B cell (primary cell): ENCODE results near the gene WASF3. TPM values are rescaled to one million over a fixed set of nuclear protein-coding genes. Genes with fewer than 3 reads are reported as not detected.

Experiments used
- ATAC-seq: fragments of 200-7000 bp; cut with Tn5 transposase; one replicate; pipeline ENCODE4 v1.10.0; 2021; ENCODE audit warnings: low read depth, mild to moderate bottlenecking, moderate number of reproducible peaks, moderate library complexity
- CTCF ChIA-PET: fragments of 350-600 bp; sonication (Branson Sonifier 250); formaldehyde crosslinking; loops from one replicate; lab custom pipeline; 2021; ENCODE audit warnings: antibody characterized with exemption, inconsistent platforms; lab: Charles Lee
- POLR2A ChIA-PET: fragments of 350-600 bp; sonication (Branson Sonifier 250); formaldehyde crosslinking; loops from one replicate; lab custom pipeline; 2021; ENCODE audit warnings: antibody characterized with exemption; lab: Charles Lee
- DNase-seq: peaks from one replicate; pipeline ENCODE4 v3.0.0; 2013
- H2AFZ ChIP-seq: 2 replicates; pipeline ENCODE4 v1.6.1; 2012; ENCODE audit warnings: mild to moderate bottlenecking, low read depth, low read length; ENCODE audit not compliant: insufficient read depth, poor library complexity, severe bottlenecking
- H3K27ac ChIP-seq, 2 donors: 1 replicate in 1 of 2; 2 replicates in 1 of 2; pipeline ENCODE4 v1.5.1; 2012 to 2013; ENCODE audit warnings: low read length in 2 of 2, mild to moderate bottlenecking in 2 of 2, moderate library complexity in 1 of 2
- H3K27me3 ChIP-seq, 4 experiments: fragments of 200-600 bp in 1 of 4; sonication (generic) in 1 of 4; replicated peaks in 1 of 4; 1 replicate in 2 of 4; 2 replicates in 2 of 4; pipeline versions ENCODE4 v1.6.1 to v1.7.0; 2013 to 2016; ENCODE audit warnings: low read length in 3 of 4, mild to moderate bottlenecking in 2 of 4, mixed read lengths in 1 of 4, moderate library complexity in 1 of 4; ENCODE audit not compliant: insufficient read depth in 4 of 4, control insufficient read depth in 3 of 4; ENCODE audit errors: control extremely low read depth in 1 of 4
- H3K36me3 ChIP-seq, 2 experiments: replicated peaks in 1 of 2; 1 replicate in 1 of 2; 2 replicates in 1 of 2; pipeline versions ENCODE4 v1.6.1 to v1.7.1; 2013; ENCODE audit warnings: low read length in 1 of 2; ENCODE audit not compliant: insufficient read depth in 2 of 2, control insufficient read depth in 1 of 2; ENCODE audit errors: control extremely low read depth in 1 of 2, extremely low read depth in 1 of 2
- H3K4me1 ChIP-seq, 2 donors: fragments of 200-600 bp in 1 of 2; sonication (generic) in 1 of 2; 1 replicate in 1 of 2; 2 replicates in 1 of 2; pipeline versions ENCODE4 v1.5.1 to v1.6.1; 2013 to 2017; ENCODE audit warnings: low read length in 2 of 2; ENCODE audit not compliant: control insufficient read depth in 2 of 2, insufficient read depth in 2 of 2
- H3K4me2 ChIP-seq: replicated peaks from 2 replicates; pipeline ENCODE3; 2012; ENCODE audit warnings: mild to moderate bottlenecking, low read depth, low read length; ENCODE audit not compliant: poor library complexity, severe bottlenecking
- H3K4me3 ChIP-seq, 5 experiments: fragments of 200-600 bp in 1 of 5; sonication (generic) in 1 of 5; 1 replicate in 3 of 5; 2 replicates in 2 of 5; pipeline versions ENCODE4 v1.5.1 to v1.7.0; 2011 to 2016; ENCODE audit warnings: low read length in 4 of 5, mild to moderate bottlenecking in 4 of 5, low read depth in 2 of 5, control low read depth in 1 of 5, moderate library complexity in 1 of 5; ENCODE audit not compliant: insufficient read depth in 1 of 5; ENCODE audit errors: control extremely low read depth in 1 of 5, extremely low read depth in 1 of 5
- H3K79me2 ChIP-seq: fragments of 200-600 bp; sonication (generic); one replicate; pipeline ENCODE4 v1.6.0; 2016; ENCODE audit warnings: low read length; ENCODE audit not compliant: control insufficient read depth, insufficient read depth
- H3K9ac ChIP-seq: fragments of 200-600 bp; sonication (generic); 2 replicates; pipeline ENCODE4 v1.6.1; 2017; ENCODE audit warnings: mild to moderate bottlenecking, low read length, moderate library complexity
- H3K9me3 ChIP-seq, 3 donors: one replicate each; pipeline versions ENCODE4 v1.6.1 to v1.7.1; 2013; ENCODE audit warnings: low read length in 2 of 3; ENCODE audit not compliant: control insufficient read depth in 2 of 3, insufficient read depth in 1 of 3; ENCODE audit errors: control extremely low read depth in 1 of 3
- H4K20me1 ChIP-seq: 2 replicates; pipeline ENCODE4 v1.6.0; 2012; ENCODE audit warnings: mild to moderate bottlenecking, low read length; ENCODE audit not compliant: insufficient read depth, control insufficient read depth, poor library complexity, severe bottlenecking
- H3K27ac Mint-ChIP-seq: one replicate; pipeline ENCODE4 v1.8.0; 2021; ENCODE audit warnings: mixed read lengths
- H3K27me3 Mint-ChIP-seq: one replicate; pipeline ENCODE4 v1.8.0; 2021; ENCODE audit warnings: mixed read lengths
- H3K4me1 Mint-ChIP-seq: one replicate; pipeline ENCODE4 v1.8.0; 2021; ENCODE audit warnings: mixed read lengths
- H3K4me3 Mint-ChIP-seq: one replicate; pipeline ENCODE4 v1.8.0; 2021; ENCODE audit warnings: mixed read lengths
- H3K9me3 Mint-ChIP-seq: one replicate; pipeline ENCODE4 v1.8.0; 2022; ENCODE audit warnings: mixed read lengths; ENCODE audit not compliant: insufficient read depth
- EZH2 ChIP-seq: IDR thresholded peaks from 2 replicates; pipeline ENCODE4 v1.6.1; 2012; ENCODE audit warnings: borderline replicate concordance, low read depth, mild to moderate bottlenecking, moderate library complexity, low read length; ENCODE audit not compliant: insufficient read depth, poor library complexity, severe bottlenecking
- WGBS: methylation state at CpG from one replicate; pipeline ENCODE4 v1.1.5; 2013; ENCODE audit warnings: missing lambda C conversion rate; ENCODE audit not compliant: insufficient coverage; 5-methylcytosine and 5-hydroxymethylcytosine counted together
- intact Hi-C: fragments of 100-400 bp; cut with micrococcal nuclease; formaldehyde crosslinking; loops from one replicate; pipeline ENCODE4 v1.10.0; 2022
- polyA plus RNA-seq: library from polyadenylated mRNA; depleted of rRNA; stranded (reverse); fragments of >200 nt; gene quantifications from 2 replicates; pipeline ENCODE4 v1.2.3, GENCODE V29; 2012
- total RNA-seq, 2 donors: library from RNA; stranded (reverse); fragments of 120-200 nt in 1 of 2; gene quantifications; 1 replicate in 1 of 2; 2 replicates in 1 of 2; pipeline versions ENCODE4 v1.2.3 to v1.2.4, GENCODE V29; 2013 to 2022
- TF ChIP-seq, protein P1 (sequence below): fragments of 200-600 bp; IDR thresholded peaks from one replicate; pipeline ENCODE4 v1.8.0; 2022; ENCODE audit warnings: antibody characterized with exemption, mild to moderate bottlenecking

Gene WASF3
- total and polyA plus RNA-seq, 2 donors (not counting 1 experiment from before 2014, with no cell fraction given) = 0.18 to 0.89 TPM

DNA sequence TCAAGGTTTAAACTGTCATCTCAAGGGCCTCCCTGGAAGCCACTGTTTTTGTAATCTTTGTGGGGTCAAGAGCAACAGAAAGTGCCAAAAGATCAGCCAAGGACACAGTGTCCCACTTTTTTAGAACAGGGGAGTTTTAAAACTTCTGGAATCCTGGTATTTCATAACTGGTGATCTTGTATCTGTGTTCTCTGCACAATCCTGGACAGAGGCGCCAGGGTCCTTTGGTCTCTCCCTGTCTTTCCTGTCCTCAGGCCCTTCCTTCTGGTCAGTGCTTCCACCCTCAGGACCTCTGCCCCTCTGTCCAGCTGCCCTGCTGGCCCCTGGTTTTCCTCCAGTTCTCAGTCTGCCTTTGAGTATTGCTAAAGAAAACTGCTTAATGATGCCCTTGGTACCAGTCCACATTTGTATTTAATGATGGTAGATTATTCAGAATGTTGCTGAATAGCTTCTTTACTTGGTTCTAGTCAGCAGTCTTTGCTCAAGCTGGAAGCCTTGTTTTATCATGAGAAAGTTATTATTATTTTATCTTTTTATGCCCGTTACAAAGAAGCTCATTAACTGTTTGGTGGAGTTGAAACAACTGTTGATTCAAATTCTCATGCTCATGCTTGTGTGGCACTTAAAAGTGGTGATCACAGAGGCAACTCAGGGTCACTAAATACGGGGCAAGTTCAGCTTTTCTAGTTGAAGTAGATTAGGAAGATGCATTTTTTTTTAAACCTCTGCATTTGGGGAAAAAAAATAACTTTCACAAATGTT lies 47.5 kb downstream of the WASF3 start:
- WGBS = 81% methylated on average over 2 of the region's 3 CpGs
- ChIA-PET CTCF (interaction anchor here (0.9 to 1.6 kb wide), 2 partner anchors 419 to 420 kb away, joined by 3 read pairs; no protein-coding TSS in a partner anchor), POLR2A (no interaction called here)
- Histone ChIP-seq H3K4me2 (no peak overlapping the region), H3K9ac (no peak overlapping the region), H2AFZ (no peak overlapping the region), H3K9me3 (no peaks in the 10 kb centered on the region), H3K36me3 (no peaks in the 10 kb centered on the region), H3K27me3 (peaks cover 0 to under 1% (median 0%) of the 10 kb centered on the region in 4 experiments), H3K4me3 (no peak overlapping the region), H4K20me1 (no peaks in the 10 kb centered on the region), H3K27ac (no peak overlapping the region), H3K4me1 (peaks cover 0 to 3% of the 10 kb centered on the region in 2 donors), H3K79me2 (no peaks in the 10 kb centered on the region)
- peaks cover 4% of the 10 kb centered on the region for H3K4me1 Mint-ChIP-seq
- H3K9me3 Mint-ChIP-seq = no peaks in the 10 kb centered on the region
- intact Hi-C loops = no loop called here
- H3K27me3 Mint-ChIP-seq = peaks cover 14% of the 10 kb centered on the region
- no peak overlapping the region for H3K4me3 Mint-ChIP-seq
- TF ChIP-seq, protein P1, sequence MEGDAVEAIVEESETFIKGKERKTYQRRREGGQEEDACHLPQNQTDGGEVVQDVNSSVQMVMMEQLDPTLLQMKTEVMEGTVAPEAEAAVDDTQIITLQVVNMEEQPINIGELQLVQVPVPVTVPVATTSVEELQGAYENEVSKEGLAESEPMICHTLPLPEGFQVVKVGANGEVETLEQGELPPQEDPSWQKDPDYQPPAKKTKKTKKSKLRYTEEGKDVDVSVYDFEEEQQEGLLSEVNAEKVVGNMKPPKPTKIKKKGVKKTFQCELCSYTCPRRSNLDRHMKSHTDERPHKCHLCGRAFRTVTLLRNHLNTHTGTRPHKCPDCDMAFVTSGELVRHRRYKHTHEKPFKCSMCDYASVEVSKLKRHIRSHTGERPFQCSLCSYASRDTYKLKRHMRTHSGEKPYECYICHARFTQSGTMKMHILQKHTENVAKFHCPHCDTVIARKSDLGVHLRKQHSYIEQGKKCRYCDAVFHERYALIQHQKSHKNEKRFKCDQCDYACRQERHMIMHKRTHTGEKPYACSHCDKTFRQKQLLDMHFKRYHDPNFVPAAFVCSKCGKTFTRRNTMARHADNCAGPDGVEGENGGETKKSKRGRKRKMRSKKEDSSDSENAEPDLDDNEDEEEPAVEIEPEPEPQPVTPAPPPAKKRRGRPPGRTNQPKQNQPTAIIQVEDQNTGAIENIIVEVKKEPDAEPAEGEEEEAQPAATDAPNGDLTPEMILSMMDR = no peak
- TF ChIP-seq EZH2 = no peak
- DNase-seq (no peak), ATAC-seq (no peak)
- no peak overlapping the region for H3K27ac Mint-ChIP-seq

DNA sequence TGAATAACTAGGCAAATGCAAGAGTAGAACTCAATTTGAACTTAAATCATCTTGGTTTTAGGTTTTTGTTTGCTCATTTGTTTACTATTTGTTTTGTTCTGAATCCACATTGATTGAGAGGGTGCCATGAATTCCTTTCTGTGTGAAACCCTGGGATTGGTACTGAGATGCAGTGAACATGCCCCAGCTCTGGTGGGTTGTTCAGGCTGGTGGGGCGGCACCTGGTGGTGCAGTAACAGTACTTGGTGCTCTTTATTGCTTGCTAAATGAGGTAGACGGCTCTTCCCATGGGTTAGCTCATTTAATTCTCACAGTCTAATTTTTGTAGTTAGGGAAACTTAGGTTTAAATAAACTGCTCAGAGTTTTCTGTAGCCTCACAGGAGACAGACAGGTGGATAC lies 48.4 kb downstream of the WASF3 start:
- H3K4me3 ChIP-seq = no peak overlapping the region
- POLR2A ChIA-PET = no interaction called here
- peaks cover 19% of the 10 kb centered on the region for H3K27me3 Mint-ChIP-seq
- TF ChIP-seq EZH2 = no peak
- TF ChIP-seq, protein P1 = no peak
- DNase-seq (no peak), ATAC-seq (no peak)
- CTCF ChIA-PET = interaction anchor here (0.6 to 1.6 kb wide), 4 partner anchors 131 to 421 kb away, joined by 3 read pairs; no protein-coding TSS in a partner anchor
- H4K20me1 ChIP-seq = no peaks in the 10 kb centered on the region
- H3K9me3 ChIP-seq = no peaks in the 10 kb centered on the region
- no peak overlapping the region for H3K4me3 Mint-ChIP-seq
- H3K79me2 ChIP-seq = no peaks in the 10 kb centered on the region
- no peaks in the 10 kb centered on the region for H3K9me3 Mint-ChIP-seq
- intact Hi-C loops = no loop called here
- no peaks in the 10 kb centered on the region for H3K27me3 ChIP-seq
- H3K4me2 ChIP-seq = no peak overlapping the region
- no peak overlapping the region for H3K27ac Mint-ChIP-seq
- no peak overlapping the region for H2AFZ ChIP-seq
- H3K36me3 ChIP-seq = no peaks in the 10 kb centered on the region
- no CpG with 5 or more reads among the region's 2 CpGs for WGBS
- no peak overlapping the region for H3K9ac ChIP-seq
- peaks cover 0 to 3% of the 10 kb centered on the region in 2 donors for H3K4me1 ChIP-seq
- H3K27ac ChIP-seq = no peak overlapping the region
- peaks cover 4% of the 10 kb centered on the region for H3K4me1 Mint-ChIP-seq
